Sigmoid colon (tissue), 4 donors: Measurements from ENCODE around the gene LSM11.

Source experiments
- CTCF ChIP-seq, 4 experiments: fragments of 450-650 bp in 3 of 4; fragments of 200-600 bp in 1 of 4; IDR thresholded peaks; one replicate each; pipeline ENCODE4 v1.5.1; 2016 to 2019; ENCODE audit warnings: antibody characterized with exemption in 4 of 4, mild to moderate bottlenecking in 3 of 4, moderate library complexity in 2 of 4
- EP300 ChIP-seq, 4 donors: sonication (generic); formaldehyde crosslinking; IDR thresholded peaks; one replicate each; pipeline ENCODE4 v1.6.1; 2017; ENCODE audit warnings: antibody characterized with exemption in 4 of 4
- POLR2A ChIP-seq, 2 donors: fragments of 450-650 bp; IDR thresholded peaks; one replicate each; pipeline ENCODE4 v1.6.1; 2016; ENCODE audit warnings: antibody characterized with exemption in 2 of 2, mild to moderate bottlenecking in 2 of 2, moderate library complexity in 2 of 2
- POLR2AphosphoS5 ChIP-seq, 4 donors: sonication (generic); formaldehyde crosslinking; IDR thresholded peaks; one replicate each; pipeline ENCODE4 v1.6.1; 2017; ENCODE audit warnings: antibody characterized with exemption in 4 of 4

GRCh38 chr5:157785801-157786200 lies 42.3 kb downstream of the LSM11 start:
- TF ChIP-seq CTCF (IDR thresholded peaks at IDR 0.05) (no peak), POLR2AphosphoS5 (IDR thresholded peaks at IDR 0.05) (no peak), POLR2A (IDR thresholded peaks at IDR 0.05) (no peak), EP300 (IDR thresholded peaks at IDR 0.05) (no peak)
